Measurements from ENCODE around the gene RNPEPL1. TPM values are rescaled to one million over a fixed set of nuclear protein-coding genes. Genes with fewer than 3 reads are reported as not detected.

Gene RNPEPL1
- total and polyA plus RNA-seq, 10 of the 15 experiments (the other 5 are each of a cell fraction or from before 2014, with no cell fraction given), result 0.24 to 49.5 (median 6.8) TPM

- TF ChIP-seq ELK1 (IDR thresholded peaks at IDR 0.05; ENCODE audit: low read depth, low read length), result no peak
- no peak for TF ChIP-seq MAX (IDR thresholded peaks at IDR 0.05; ENCODE audit: low read depth, low read length)
- no peak for TF ChIP-seq SKIL (IDR thresholded peaks at IDR 0.05; ENCODE audit: low read depth, poor library complexity, severe bottlenecking)
These were observed 39.8 kb upstream of the RNPEPL1 start (continued) for GRCh38 chr2:240528406-240529040.

- H3K36me3 ChIP-seq (ENCODE audit: control insufficient read depth in 2 of 2, insufficient read depth in 2 of 2, low read length in 1 of 2), result peaks cover 0 to 3% of the 10 kb centered on the region in 2 experiments; a peak in 1 of 4 replicates
- no peak for DNase-seq (ENCODE audit: low read depth, low spot score)
- RAD21 ChIA-PET (ENCODE audit: unreplicated experiment), result no interaction called here
- 96% methylated on average over 16 of the region's 16 CpGs for WGBS (ENCODE audit: insufficient coverage, insufficient replicate concordance, low lambda C conversion rate, missing lambda C conversion rate)
- SMC1A ChIA-PET (ENCODE audit: uncharacterized antibody, unreplicated experiment), result interaction anchor here (0.7 to 1.0 kb wide), 2 partner anchors 12 to 15 kb away, joined by 3 read pairs; no protein-coding TSS in a partner anchor
- no peak overlapping the region for H2AFZ ChIP-seq (ENCODE audit: control insufficient read depth, low read depth, low read length)
- H3K79me2 ChIP-seq (ENCODE audit: control insufficient read depth, insufficient read depth, low read length), result no peaks in the 10 kb centered on the region
- POLR2A ChIA-PET, result no interaction called here
- no peaks in the 10 kb centered on the region for H3K27me3 ChIP-seq (replicated peaks in 1 of 2; ENCODE audit: control insufficient read depth in 2 of 2, insufficient read depth in 2 of 2, low read length in 1 of 2)
- CTCF ChIA-PET, result interaction anchor here (0.7 to 1.2 kb wide), 2 partner anchors 11 to 15 kb away, joined by 3 to 6 read pairs; no protein-coding TSS in a partner anchor
- no peak for ATAC-seq
- H3K9me3 ChIP-seq (replicated peaks; ENCODE audit: control insufficient read depth, insufficient read depth, low read length), result peaks cover 26% of the 10 kb centered on the region; the same call in 2 of the 3 replicates
- H3K4me2 ChIP-seq (ENCODE audit: control insufficient read depth, insufficient read depth), result no peak overlapping the region
- H4K20me1 ChIP-seq (ENCODE audit: control insufficient read depth, insufficient read depth), result no peaks in the 10 kb centered on the region
- in situ Hi-C loops (cut with MboI) (no loop called here), intact Hi-C loops (cut with micrococcal nuclease; ENCODE audit: unreplicated experiment) (no loop called here)
- H3K9ac ChIP-seq (ENCODE audit: control insufficient read depth, insufficient read depth, low read length), result no peak overlapping the region
- H3K27ac ChIP-seq (ENCODE audit: control insufficient read depth, insufficient read depth), result no peak overlapping the region
- BruUV-seq (replicated peaks), result no TSS peak
- no peaks in the 10 kb centered on the region for H3K4me1 ChIP-seq (ENCODE audit: control insufficient read depth, insufficient read depth, low read length)
- FAIRE-seq, result no peak
- H3K4me3 ChIP-seq, result no peak overlapping the region
- TF ChIP-seq CHD4 (IDR thresholded peaks at IDR 0.05) (no peak), NR2F1 (conservative IDR thresholded peaks at IDR 0.05) (no peak), PAX5 (IDR thresholded peaks at IDR 0.05; ENCODE audit: borderline replicate concordance, low read depth, low read length) (no peak), SREBF2 (IDR thresholded peaks at IDR 0.05; ENCODE audit: low read length) (no peak), RELB (IDR thresholded peaks at IDR 0.05; ENCODE audit: low read depth) (no peak), EGR1 (IDR thresholded peaks at IDR 0.05; ENCODE audit: borderline replicate concordance in 1 of 2, low read depth in 2 of 2, low read length in 2 of 2) (no peak), ZSCAN29 (IDR thresholded peaks at IDR 0.05) (no peak), TCF3 (IDR thresholded peaks at IDR 0.05; ENCODE audit: borderline replicate concordance, insufficient read depth, low read depth, low read length) (no peak), EZH2 (IDR thresholded peaks at IDR 0.05; ENCODE audit: borderline replicate concordance, control insufficient read depth, low read depth, low read length) (no peak), YY1 (IDR thresholded peaks at IDR 0.05; ENCODE audit: low read depth, low read length) (no peak), HDAC2 (IDR thresholded peaks at IDR 0.05) (no peak), RFX5 (IDR thresholded peaks at IDR 0.05; ENCODE audit: low read depth, low read length) (no peak), MEF2B (IDR thresholded peaks at IDR 0.05; ENCODE audit: partially characterized antibody, poor library complexity, severe bottlenecking) (no peak), IRF4 (IDR thresholded peaks at IDR 0.05; ENCODE audit: low read depth, low read length) (no peak), CREB1 (IDR thresholded peaks at IDR 0.05; ENCODE audit: low read depth) (no peak)
These were observed 38.8 kb upstream of the RNPEPL1 start for GRCh38 chr2:240529344-240529999.

Measured in GM12878 (cell line).